Erythroblast (primary cell): ENCODE measurements around the gene RXFP4.

Source experiments
- GATA1 ChIP-seq: IDR thresholded peaks from 2 replicates; pipeline ENCODE4 v1.6.1; 2011; ENCODE audit warnings: low read depth, mild to moderate bottlenecking, control low read depth, low read length, moderate library complexity
- POLR2A ChIP-seq: IDR thresholded peaks from 2 replicates; pipeline ENCODE4 v1.6.1; 2011; ENCODE audit warnings: mild to moderate bottlenecking, low read length

DNA sequence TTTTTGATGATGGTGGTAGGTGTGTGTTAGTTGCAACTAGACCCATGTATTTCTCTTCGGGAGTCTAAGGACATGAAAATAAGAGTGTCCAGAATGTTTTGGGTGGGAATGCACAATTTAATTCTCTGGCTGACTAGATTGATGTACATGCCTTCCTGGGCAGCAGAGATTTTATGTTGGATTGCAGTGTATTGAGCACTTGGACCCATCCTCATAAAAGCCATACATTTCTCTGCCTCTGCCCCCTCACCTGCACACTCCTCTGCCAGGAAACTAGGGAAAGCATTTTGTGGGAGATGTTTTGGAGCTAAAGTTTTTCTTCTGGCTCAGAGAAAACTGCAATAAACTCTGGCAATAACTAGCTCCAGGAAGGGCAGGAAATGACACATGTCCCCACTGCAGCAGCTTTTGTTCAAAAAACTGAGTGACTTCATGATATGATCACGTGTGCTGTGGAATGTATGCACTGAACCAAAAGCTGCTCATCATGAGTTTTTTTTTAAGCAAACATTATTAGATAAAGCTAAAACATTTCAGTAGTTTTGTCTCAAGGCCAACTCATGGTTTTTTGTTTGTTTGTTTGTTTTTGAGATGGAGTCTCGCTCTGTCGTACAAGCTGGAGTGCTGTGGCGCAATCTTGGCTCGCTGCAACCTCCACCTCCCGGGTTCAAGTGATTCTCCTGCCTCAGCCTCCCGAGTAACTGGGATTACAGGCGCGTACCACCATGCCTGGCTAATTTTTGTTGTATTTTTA lies 47.9 kb upstream of the RXFP4 start:
- TF ChIP-seq POLR2A: no peak
- no peak for TF ChIP-seq GATA1
